Activated CD4-positive, alpha-beta T cell treated with anti-CD3 and anti-CD28 coated beads, Interleukin-2, amount 50 U/mL, for 1 hour (primary cell): ENCODE measurements around the gene FGGY.

Experiments
- DNase-seq: peaks from one replicate; pipeline ENCODE4 v3.0.0-alpha.2; 2020

The FGGY gene

GRCh38 chr1:59805554-59805953 is 508.7 kb downstream of the FGGY start:
- no peak for DNase-seq
